GM19372 (cell line): ENCODE results near the gene HMGA1.

Experiments
- ATAC-seq: cut with Tn5 transposase; IDR thresholded peaks from one replicate; pipeline ENCODE4 v1.9.1; 2021; ENCODE audit warnings: mild to moderate bottlenecking, low read depth, moderate library complexity; ENCODE audit not compliant: unreplicated experiment

HMGA1 gene

GRCh38 chr6:34236443-34237315 is at the start of gene HMGA1:
TSS of gene HMGA1 (plus strand) at chr6:34236873. CDS start at chr6:34240781, 3,908 bp downstream.
- peak; percentile 59 for ATAC-seq

GRCh38 chr6:34189806-34190503 is 46.7 kb upstream of the HMGA1 start:
- no peak for ATAC-seq

- ATAC-seq: no peak
Observed at GRCh38 chr6:34190504-34191122, 46.1 kb upstream of the HMGA1 start.

- no peak for ATAC-seq
Observed at GRCh38 chr6:34194772-34195171, 41.9 kb upstream of the HMGA1 start.

GRCh38 chr6:34195726-34196115 is 41.0 kb upstream of the HMGA1 start:
- ATAC-seq: no peak

- no peak for ATAC-seq
Observed at GRCh38 chr6:34196116-34196832, 40.4 kb upstream of the HMGA1 start.

GRCh38 chr6:34196833-34197195 is 39.9 kb upstream of the HMGA1 start:
- no peak for ATAC-seq

- no peak for ATAC-seq
Observed at GRCh38 chr6:34200340-34200971, 36.2 kb upstream of the HMGA1 start.

- no peak for ATAC-seq
Observed at GRCh38 chr6:34201455-34202107, 35.1 kb upstream of the HMGA1 start.

- no peak for ATAC-seq
Observed at GRCh38 chr6:34202329-34203201, 34.1 kb upstream of the HMGA1 start.

GRCh38 chr6:34204693-34205092 is 32.0 kb upstream of the HMGA1 start:
- no peak for ATAC-seq

- ATAC-seq: no peak
Observed at GRCh38 chr6:34205466-34205865, 31.2 kb upstream of the HMGA1 start.

GRCh38 chr6:34205916-34206315 is 30.8 kb upstream of the HMGA1 start:
- ATAC-seq: no peak

- ATAC-seq: no peak
Observed at GRCh38 chr6:34206726-34207125, 29.9 kb upstream of the HMGA1 start.

GRCh38 chr6:34207695-34208443 is 28.8 kb upstream of the HMGA1 start:
- no peak for ATAC-seq

GRCh38 chr6:34213772-34214171 is 22.9 kb upstream of the HMGA1 start:
- ATAC-seq: no peak

GRCh38 chr6:34218691-34219090 is 18.0 kb upstream of the HMGA1 start:
- no peak for ATAC-seq

GRCh38 chr6:34223381-34223955 is 13.2 kb upstream of the HMGA1 start:
- no peak for ATAC-seq
